H1 (cell line): ENCODE measurements around the gene GPRC5D. TPM values are rescaled to one million over a fixed set of nuclear protein-coding genes. Genes with fewer than 3 reads are reported as not detected.

Source experiments
- CHD1 ChIP-seq: IDR thresholded peaks from 2 replicates; pipeline ENCODE4 v1.6.1; 2012; ENCODE audit warnings: low read depth, low read length, improper control_type of control experiment
- TCF12 ChIP-seq: IDR thresholded peaks from 2 replicates; pipeline ENCODE4 v1.6.1; 2011; ENCODE audit warnings: low read depth, mild to moderate bottlenecking, low read length
- polyA plus RNA-seq, 7 experiments: library from polyadenylated mRNA; depleted of rRNA in 3 of 7; stranded (reverse) in 5 of 7; unstranded in 2 of 7; fragments of >200 nt in 5 of 7; fragments of 200-250 nt in 2 of 7; gene quantifications; 1 replicate in 5 of 7; 2 replicates in 1 of 7; 4 replicates in 1 of 7; pipeline versions ENCODE4 v1.2.1 to v1.2.3, GENCODE V29; 2011 to 2013; ENCODE audit warnings: missing spikeins in 2 of 7, mixed read lengths in 2 of 7
- total RNA-seq: library from RNA; stranded (reverse); fragmentation: NEBNext Ultra II Directional; extraction: Animal tissue kit (Norgen Biotek cat#: 25700); gene quantifications from 2 replicates; pipeline ENCODE4 v1.2.1, GENCODE V29; 2021

GPRC5D gene
- total and polyA plus RNA-seq, 2 of the 8 experiments (the other 6 are each of a cell fraction or from before 2014, with no cell fraction given): 0.45 TPM; not detected in 1

GRCh38 chr12:12952036-12952435 is at the start of gene GPRC5D (continued):
- TF ChIP-seq TCF12 (no peak), CHD1 (no peak)
